ENCODE measurements around the gene CLDN12. TPM values are rescaled to one million over a fixed set of nuclear protein-coding genes. Genes with fewer than 3 reads are reported as not detected.
A peak's percentile ranks its signal among the peaks of the same experiment; 100 is the strongest.

The CLDN12 gene
- polyA plus RNA-seq (2011; rRNA removed) (51.3 and 71.7 TPM in 2 replicates), polyA plus RNA-seq (2017; fragmentation: RNase III; extraction: RNeasy Plus Mini Kit Qiagen cat#74134 plus additional on column Dnase treatment) (16.6 to 19.9 TPM (median 17.8 TPM) in 3 replicates), polyA minus RNA-seq (2011; rRNA and poly(A)+ RNA removed) (138 and 190 TPM in 2 replicates)
- polyA plus RNA-seq (2012; cell fraction: cytosol; rRNA removed): 27.0 and 28.7 TPM in 2 replicates
- 41.1 and 41.7 TPM in 2 replicates for polyA plus RNA-seq (2012; cell fraction: nucleus; rRNA removed)

GRCh38 chr7:90403174-90404113 is at the start of gene CLDN12:
CLDN12 (plus strand) TSS chr7:90403461; CDS start chr7:90412677, 9,216 bp downstream.
- 1% methylated on average over 32 of the region's 35 CpGs for WGBS (ENCODE audit: missing lambda C conversion rate)
- H3K9me3 ChIP-seq: peaks cover 16% of the 10 kb centered on the region; the same call in 2 of the 3 replicates
- TF ChIP-seq MAX (IDR thresholded peaks at IDR 0.05) (peak; percentile 75), NPAS2 (CRISPR knock-in tag; IDR thresholded peaks at IDR 0.05; ENCODE audit: borderline replicate concordance) (no peak), PHF8 (IDR thresholded peaks at IDR 0.05; ENCODE audit: borderline replicate concordance, low read depth) (peak; percentile 90), FOSL2 (IDR thresholded peaks at IDR 0.05) (no peak), FOSL2 (CRISPR knock-in tag; IDR thresholded peaks at IDR 0.05) (0 out of 2 replicates have a peak, but pooled peaks have one; percentile 12), POLR2A (IDR thresholded peaks at IDR 0.05; ENCODE audit: low read length) (peak; percentile 76), JUN (IDR thresholded peaks at IDR 0.05) (peak in 1 of 2 experiments; percentile 60; a peak in 3 of 5 replicates), BCL3 (IDR thresholded peaks at IDR 0.05) (peak; percentile 60; the same call in 1 of the 3 replicates), CEBPB (IDR thresholded peaks at IDR 0.05) (peak; percentile 82 to 95), SREBF2 (IDR thresholded peaks at IDR 0.05) (no peak), MAZ (IDR thresholded peaks at IDR 0.05; ENCODE audit: borderline replicate concordance, low read depth, low read length) (no peak), HOXB13 (CRISPR knock-in tag; IDR thresholded peaks at IDR 0.05; ENCODE audit: low read depth) (0 out of 2 replicates have a peak, but pooled peaks have one; percentile 32), E2F6 (IDR thresholded peaks at IDR 0.05; ENCODE audit: borderline replicate concordance, low read depth) (peak; percentile 75; the same call in 1 of the 2 replicates), CTCF (IDR thresholded peaks at IDR 0.05) (no peak)
- FAIRE-seq (peak; percentile 90), DNase-seq (ENCODE audit: low read depth in 1 of 2, low spot score in 1 of 2) (peak; percentile 91 to 93), ATAC-seq (peak; percentile 100)
- H3K27ac ChIP-seq: peak within 1 kb of the TSS; percentile 91 to 92
- ChIA-PET POLR2A (interaction anchor here (0.6 to 1.0 kb wide), 3 partner anchors 22 to 192 kb away, joined by 3 to 8 read pairs (median 3); partner anchors contain the start of genes GTPBP10 and STEAP2), CTCF (interaction anchor here (0.5 to 0.9 kb wide), 4 partner anchors 24 to 1447 kb away, joined by 3 to 5 read pairs (median 4); partner anchors contain the start of gene GTPBP10)
- peak within 1 kb of the TSS; percentile 86 for H3K4me2 ChIP-seq
- H3K4me3 ChIP-seq: peak within 1 kb of the TSS; percentile 88
- peaks cover 10% of the 10 kb centered on the region; the same call in 2 of the 3 replicates for H3K4me1 ChIP-seq

- FAIRE-seq (no peak), ATAC-seq (no peak), DNase-seq (ENCODE audit: low read depth in 1 of 2, low spot score in 1 of 2) (no peak)
- CTCF ChIA-PET: no interaction called here
- Histone ChIP-seq H3K27ac (no peak overlapping the region), H3K9me3 (peaks cover 8% of the 10 kb centered on the region; the same call in 2 of the 3 replicates), H3K4me2 (no peak overlapping the region), H3K4me3 (no peak overlapping the region), H3K4me1 (0 out of 3 replicates have a peak, but pooled peaks cover 14% of the 10 kb centered on the region)
- WGBS (ENCODE audit: missing lambda C conversion rate): 76% methylated on average over 1 of the region's 1 CpG
- POLR2A ChIA-PET: no interaction called here
- TF ChIP-seq JUN (IDR thresholded peaks at IDR 0.05): no peak
- no peak for TF ChIP-seq USF2 (IDR thresholded peaks at IDR 0.05)
- no peak for TF ChIP-seq EHMT2 (IDR thresholded peaks at IDR 0.05; ENCODE audit: low read depth)
- TF ChIP-seq SREBF2 (IDR thresholded peaks at IDR 0.05): no peak
- TF ChIP-seq ELK1 (IDR thresholded peaks at IDR 0.05; ENCODE audit: low read depth, low read length): no peak
- no peak for TF ChIP-seq REST (IDR thresholded peaks at IDR 0.05)
- TF ChIP-seq CHD2 (IDR thresholded peaks at IDR 0.05; ENCODE audit: low read length, partially characterized antibody): no peak
- no peak for TF ChIP-seq FOXS1 (CRISPR knock-in tag; IDR thresholded peaks at IDR 0.05)
- no peak for TF ChIP-seq GATA3 (IDR thresholded peaks at IDR 0.05; ENCODE audit: borderline replicate concordance)
- no peak for TF ChIP-seq EP300 (IDR thresholded peaks at IDR 0.05)
- TF ChIP-seq TFCP2L1 (CRISPR knock-in tag; IDR thresholded peaks at IDR 0.05): no peak
- no peak for TF ChIP-seq HOXB5 (CRISPR knock-in tag; IDR thresholded peaks at IDR 0.05)
- TF ChIP-seq CEBPB (IDR thresholded peaks at IDR 0.05): no peak
Observed at GRCh38 chr7:90383422-90383821, 19.8 kb upstream of the CLDN12 start.
